Fibroblast of lung (primary cell): ENCODE results near the gene FNDC3B.

Experiments used
- EZH2 ChIP-seq: IDR thresholded peaks from 2 replicates; pipeline ENCODE4 v1.5.1; 2012; ENCODE audit warnings: low read length, control low read depth, mild to moderate bottlenecking; ENCODE audit errors: missing control alignments
- TF ChIP-seq, protein P1 (sequence below), 2 donors: IDR thresholded peaks in 1 of 2; conservative IDR thresholded peaks in 1 of 2; 1 replicate in 1 of 2; 2 replicates in 1 of 2; pipeline ENCODE4 v1.5.1; 2011 to 2012; ENCODE audit warnings: low read length in 2 of 2, control low read depth in 1 of 2, inconsistent platforms in 1 of 2, low read depth in 1 of 2, mild to moderate bottlenecking in 1 of 2

DNA sequence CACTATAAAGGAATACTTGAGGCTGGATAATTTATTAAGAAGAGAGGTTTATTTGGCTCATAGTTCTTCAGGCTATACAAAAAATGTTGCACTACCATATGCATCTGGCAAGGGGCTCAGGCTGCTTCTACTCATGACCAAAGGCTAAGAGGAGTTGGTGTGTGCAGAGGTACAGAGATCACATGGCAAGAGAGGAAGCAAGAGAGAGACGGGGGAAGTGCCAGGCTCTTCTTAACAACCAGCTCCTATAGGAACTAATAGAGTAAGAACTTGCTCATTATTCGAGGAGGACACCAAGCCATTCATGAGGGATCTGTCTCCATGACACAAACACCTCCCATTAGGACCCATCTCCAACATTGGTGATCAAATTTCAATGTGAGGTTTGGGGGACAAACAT, 6.0 kb upstream of the FNDC3B start:
- TF ChIP-seq, protein P1, sequence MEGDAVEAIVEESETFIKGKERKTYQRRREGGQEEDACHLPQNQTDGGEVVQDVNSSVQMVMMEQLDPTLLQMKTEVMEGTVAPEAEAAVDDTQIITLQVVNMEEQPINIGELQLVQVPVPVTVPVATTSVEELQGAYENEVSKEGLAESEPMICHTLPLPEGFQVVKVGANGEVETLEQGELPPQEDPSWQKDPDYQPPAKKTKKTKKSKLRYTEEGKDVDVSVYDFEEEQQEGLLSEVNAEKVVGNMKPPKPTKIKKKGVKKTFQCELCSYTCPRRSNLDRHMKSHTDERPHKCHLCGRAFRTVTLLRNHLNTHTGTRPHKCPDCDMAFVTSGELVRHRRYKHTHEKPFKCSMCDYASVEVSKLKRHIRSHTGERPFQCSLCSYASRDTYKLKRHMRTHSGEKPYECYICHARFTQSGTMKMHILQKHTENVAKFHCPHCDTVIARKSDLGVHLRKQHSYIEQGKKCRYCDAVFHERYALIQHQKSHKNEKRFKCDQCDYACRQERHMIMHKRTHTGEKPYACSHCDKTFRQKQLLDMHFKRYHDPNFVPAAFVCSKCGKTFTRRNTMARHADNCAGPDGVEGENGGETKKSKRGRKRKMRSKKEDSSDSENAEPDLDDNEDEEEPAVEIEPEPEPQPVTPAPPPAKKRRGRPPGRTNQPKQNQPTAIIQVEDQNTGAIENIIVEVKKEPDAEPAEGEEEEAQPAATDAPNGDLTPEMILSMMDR (conservative IDR thresholded peaks at IDR 0.05 in 1 of 2, IDR thresholded peaks at IDR 0.05 in 1 of 2; ENCODE audit: low read depth in 1 of 2, low read length in 2 of 2) = no peak
- TF ChIP-seq EZH2 = no peak
